Measurements from ENCODE around the gene NOL9.

The NOL9 gene

DNA sequence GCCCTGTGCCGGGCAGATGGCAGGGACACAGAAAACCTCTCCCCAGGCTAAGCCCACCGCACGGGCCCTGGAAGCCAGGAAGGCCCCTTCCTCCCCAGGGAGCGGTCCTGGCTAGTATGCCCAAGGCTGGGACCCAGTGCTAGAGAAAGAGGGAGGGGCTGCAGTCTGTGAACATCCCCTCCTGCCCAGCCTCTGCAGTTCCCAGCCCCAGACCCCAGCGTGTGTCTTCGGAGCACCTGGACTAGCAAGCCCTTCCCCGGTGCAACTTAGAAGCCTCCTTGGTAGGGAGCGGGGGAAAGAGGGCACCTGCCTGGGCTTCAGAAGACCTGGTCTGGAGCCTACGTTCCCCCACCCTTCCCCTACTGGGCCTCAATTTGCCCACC, 64.9 kb downstream of the NOL9 start:
- no peak for DNase-seq (ENCODE audit: low read depth)

DNA sequence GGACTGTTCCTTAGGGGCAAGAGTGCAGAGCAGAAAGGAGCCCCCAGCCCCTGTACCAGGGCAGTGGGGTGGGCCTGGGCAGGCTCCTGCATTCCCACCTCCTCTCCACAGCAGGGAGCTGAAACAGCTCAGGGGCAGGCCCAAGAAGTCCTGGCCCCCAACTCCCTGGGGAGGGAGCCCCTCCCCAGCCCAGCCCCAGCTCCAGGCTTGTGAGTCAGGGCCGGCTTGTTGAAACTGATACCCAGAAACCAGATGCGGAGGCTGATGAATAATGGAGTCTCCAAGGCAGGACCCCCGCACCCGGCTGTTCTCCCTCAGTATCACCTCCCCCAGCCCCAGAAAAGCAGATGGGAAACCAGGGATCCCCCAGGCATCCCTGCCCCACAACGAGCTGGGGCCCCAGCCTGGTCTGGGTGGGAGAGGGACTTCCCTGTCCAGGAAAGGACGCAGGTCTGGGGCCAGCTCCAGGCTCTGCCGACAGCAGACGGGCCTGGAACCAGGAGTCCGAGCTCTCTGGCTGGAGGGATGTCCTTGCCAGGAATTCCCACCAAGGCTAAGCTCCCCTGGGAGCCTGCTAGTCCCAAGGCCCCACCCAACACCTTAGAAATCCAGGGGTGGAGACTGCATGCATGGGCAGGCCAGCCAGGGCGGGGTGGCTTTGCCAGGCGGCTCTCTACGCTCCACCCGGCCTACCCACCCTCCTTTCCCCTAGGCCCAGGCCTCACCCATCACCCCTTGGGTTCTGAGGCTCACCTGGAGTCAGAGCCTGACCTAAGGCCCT, 65.5 kb downstream of the NOL9 start:
- DNase-seq (ENCODE audit: low read depth): no peak

DNA sequence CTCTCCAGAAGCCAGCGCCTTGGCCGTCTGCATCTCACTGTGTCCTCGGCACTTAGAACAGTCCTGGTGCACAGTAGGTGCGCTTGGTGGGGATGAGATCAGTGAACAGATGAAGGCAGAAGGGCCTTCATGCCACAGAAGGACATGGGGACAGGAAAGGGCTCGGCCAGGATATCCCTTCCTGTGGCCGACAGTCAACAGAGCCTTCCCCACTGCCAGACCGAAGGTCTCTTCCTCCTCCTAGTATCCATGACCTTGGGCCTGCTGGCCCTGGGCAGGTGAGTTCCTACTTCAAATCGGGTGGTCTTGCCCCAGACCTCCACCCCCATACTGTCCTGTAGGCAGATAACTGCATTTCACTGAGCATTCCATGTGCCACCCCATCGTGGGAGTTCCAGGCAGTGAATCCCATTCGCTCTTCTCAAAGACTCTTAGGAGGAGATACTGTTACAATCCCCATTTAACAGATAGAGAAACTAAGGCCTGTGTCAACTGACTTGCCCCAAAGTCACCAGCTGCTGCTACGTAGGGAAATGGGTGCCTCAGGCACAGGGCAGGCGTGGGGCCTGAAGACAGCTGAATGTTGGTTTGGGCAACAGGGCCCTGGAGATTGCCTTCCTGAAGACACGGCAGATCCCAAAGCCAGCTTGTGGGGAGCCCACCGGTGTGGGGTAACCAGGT, 66.4 kb downstream of the NOL9 start:
- no peak for DNase-seq (ENCODE audit: low read depth)

DNA sequence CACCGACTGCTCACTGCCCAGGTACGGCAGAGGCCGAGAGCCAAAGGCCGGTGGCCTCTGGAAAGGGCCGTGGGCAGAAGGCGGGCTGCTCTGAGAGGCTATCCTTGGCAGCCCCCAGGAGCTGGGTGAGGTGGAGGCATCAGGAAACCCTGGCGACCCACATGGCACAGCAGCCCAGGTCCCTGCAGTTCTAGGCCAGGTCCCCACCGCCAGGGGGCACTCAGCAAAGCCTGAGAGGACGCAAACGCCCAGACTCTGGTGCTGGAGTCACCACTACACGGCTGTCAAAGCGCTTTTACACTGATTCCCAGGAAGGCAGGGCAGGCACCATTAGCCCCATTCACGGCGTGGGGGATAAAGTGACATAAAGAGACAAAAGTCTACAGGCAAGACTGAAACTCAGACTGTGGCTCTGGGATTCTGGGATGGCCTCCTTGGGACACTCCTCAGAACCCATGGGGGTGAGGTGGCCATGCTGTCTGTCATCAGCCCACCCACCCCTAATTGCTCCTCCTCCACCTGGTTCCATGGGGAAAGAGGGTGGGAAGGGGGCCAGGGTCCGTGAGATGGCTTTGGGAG, 67.8 kb downstream of the NOL9 start:
- DNase-seq (ENCODE audit: low read depth): peak; percentile 91

DNA sequence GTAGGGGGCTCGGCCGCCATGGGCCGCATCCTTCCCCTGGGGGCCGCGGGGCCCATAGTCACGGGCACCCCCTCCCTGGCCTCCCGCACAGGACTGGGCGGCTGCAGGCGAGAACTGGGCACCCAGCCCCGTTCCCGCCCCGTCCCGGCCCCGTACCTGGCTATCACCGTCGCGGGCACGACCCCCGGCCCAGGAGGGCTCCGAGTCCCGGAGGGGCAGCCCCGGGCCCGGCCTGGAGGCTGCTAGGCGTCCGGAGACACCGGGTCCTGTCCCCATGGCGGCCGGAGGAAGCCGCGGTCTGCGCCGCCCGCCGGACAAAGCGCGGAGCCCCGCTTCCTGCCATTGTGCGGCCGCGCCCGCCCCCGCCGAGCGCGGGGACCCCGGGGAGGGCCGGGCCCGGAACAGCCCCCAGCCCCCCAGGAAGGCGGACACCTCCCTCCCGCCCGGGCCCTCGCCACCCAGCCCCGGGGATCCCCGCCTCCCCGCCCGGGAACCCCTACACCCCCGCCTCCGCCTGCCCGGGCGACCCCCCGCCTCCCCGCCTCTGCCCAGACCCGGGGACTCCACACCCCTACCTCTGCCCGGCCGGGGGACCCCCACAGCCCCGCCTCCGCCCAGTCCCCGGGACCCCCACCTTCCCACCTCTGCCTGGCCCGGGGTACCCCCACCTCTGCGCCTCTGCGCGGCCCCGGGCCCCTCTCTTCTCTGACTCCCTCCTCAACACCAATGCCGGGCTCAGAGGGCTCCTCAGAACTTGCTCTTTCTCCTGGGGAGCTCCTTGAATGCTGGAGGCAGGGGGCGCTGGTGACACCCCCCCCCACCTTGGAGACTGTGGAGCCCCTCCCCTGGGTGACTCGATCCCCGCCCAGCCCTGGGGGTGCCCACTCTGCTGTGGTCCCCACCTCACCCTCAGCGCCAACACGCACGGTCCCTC, 68.9 kb downstream of the NOL9 start:
- peak; percentile 44 for DNase-seq (ENCODE audit: low read depth)

DNA sequence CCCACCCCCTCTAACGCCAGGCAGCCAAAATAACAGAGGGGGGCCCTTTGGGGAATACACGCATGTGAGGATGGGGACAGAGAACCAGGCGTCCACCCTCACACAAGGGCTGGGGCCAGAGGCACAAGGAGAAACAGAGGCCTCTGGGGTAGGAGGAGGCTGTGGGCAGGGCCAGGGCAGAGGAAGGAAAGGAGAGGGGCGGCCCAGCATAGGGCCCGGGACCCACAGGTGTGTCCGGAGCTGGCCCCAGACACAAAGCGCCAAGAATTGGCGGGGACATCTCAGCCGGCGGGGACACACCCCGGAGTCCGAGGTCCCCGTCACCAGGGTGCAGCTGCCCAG, 69.5 kb downstream of the NOL9 start:
- no peak for DNase-seq (ENCODE audit: low read depth)

DNA sequence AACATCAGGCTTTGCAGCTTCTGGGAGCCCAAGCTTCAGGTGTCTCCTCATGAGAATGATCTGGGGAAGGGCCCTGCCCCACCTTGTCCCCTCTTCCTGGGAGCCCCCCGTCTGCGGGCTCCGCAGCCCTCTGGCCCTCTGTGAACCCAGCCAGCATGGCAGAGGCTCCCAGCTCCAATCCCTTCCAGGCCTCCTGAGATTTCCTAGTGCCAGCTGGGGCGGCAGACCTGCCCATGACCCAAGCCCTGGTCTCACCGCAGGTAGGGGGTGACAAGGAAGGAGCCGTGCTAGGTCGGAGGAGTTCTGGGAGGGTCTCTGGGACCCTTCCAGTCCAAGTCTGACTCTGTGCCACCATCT, 70.6 kb downstream of the NOL9 start:
- no peak for DNase-seq (ENCODE audit: low read depth)

DNA sequence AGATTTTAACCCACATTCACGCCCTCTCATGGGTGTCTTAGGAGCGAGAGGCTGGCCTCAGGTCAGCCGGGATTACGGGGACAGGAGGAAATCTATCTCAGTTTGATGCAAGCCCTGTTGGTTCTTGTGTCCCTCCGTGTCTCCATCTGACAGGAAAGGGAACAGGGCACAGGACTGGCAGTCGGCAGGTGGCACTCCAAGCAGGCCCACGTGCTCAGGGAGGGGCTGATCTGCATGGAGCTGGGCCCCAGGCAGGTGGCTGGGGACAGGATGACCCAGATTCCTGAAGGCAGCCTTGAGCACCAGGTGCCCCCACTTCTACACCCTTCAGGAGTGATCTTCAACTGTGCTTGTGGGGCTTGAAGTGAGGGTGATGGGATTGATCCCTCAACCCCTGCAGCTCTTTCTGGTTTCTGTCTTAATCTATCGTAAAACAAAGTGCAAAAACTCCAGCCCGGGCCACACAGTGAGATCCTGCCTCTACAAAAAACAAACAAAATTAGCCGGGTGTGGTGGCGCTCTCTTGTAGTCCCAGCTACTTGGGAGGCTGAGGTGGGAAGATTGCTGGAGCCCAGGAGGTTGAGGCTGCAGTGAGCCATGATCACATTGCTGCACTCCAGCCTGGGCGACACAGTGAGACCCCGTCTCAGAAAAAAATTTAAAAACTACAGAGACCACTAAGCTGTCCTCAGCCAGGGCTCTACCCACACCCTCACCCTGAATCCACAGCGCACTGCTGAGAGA, 71.1 kb downstream of the NOL9 start:
- DNase-seq (ENCODE audit: low read depth): no peak

DNA sequence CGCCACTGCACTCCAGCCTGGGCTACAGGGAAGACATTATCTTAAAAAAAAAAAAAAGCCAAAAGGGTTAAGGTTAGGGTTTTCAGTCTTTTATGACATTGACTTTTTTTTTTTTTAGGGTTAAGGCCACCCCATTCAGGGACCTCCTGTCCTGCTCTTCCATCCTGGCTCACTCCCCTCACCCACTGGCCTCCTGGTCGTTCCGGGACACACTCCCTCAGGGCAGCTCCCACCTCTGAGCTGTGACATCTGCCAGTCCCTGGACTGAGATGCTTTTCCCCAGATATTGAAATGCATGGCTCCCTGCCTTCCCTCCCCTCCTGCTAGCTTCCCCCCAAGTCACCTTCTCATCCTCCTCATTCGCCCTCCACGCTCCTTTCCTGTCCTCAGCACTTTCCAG, 72.5 kb downstream of the NOL9 start:
- no peak for DNase-seq (ENCODE audit: low read depth)

DNA sequence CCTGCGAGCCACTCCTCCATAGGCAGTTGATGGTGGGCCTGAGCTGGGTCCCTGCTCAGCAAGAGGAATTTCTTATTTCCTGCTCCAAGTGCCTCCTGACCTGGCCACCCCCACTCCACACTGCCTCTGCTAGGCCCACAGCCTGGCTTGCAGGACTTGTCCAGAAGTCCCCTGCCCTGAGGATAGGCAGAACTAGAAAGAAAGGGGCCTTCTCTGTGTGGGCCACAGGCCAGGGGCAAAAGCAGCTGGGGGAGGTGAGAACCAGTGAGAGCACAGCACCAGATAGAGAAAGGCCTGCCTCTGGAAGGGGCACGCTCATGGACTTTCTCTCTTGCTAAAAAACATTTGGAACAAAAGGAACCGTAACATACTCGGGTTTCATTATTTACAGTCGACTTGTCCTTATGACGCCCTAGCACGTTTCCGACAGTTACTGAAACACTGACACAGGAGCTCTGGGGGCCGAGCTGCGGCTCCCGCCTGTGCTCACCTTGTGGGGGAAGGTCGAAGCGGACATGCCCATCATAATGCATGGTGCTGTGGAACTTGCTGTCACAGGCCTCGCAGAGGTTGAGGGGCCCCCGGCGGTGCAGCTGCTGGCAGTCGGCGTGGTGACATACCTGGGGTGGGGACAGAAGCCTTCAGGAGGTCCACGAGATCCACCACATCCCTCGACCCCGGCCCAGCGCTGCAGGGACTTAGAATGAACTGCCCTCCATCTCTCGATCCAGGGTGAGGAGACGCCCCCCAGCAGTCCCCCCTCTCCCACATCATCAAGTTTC, 77.1 kb downstream of the NOL9 start:
- DNase-seq (ENCODE audit: low read depth): no peak

DNA sequence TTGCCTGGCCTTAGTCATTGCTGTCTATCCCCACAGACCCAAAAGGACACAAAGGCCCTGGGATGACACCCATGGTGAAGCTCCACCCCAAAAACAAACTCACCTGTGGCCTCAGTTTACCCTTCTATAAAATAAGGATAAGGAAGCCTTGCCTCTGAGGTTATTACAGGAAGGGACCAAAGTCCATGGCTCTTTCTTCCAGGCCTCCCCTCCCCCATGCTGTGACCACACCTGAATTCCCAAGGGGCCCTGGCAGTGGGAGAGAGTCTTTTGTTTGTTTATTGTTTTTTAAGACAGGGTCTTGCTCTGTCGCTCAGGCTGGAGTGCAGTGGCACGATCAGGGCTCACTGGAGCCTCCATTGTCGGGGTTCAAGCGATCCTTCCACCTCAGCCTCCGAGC, 77.8 kb downstream of the NOL9 start:
- no peak for DNase-seq (ENCODE audit: low read depth)

DNA sequence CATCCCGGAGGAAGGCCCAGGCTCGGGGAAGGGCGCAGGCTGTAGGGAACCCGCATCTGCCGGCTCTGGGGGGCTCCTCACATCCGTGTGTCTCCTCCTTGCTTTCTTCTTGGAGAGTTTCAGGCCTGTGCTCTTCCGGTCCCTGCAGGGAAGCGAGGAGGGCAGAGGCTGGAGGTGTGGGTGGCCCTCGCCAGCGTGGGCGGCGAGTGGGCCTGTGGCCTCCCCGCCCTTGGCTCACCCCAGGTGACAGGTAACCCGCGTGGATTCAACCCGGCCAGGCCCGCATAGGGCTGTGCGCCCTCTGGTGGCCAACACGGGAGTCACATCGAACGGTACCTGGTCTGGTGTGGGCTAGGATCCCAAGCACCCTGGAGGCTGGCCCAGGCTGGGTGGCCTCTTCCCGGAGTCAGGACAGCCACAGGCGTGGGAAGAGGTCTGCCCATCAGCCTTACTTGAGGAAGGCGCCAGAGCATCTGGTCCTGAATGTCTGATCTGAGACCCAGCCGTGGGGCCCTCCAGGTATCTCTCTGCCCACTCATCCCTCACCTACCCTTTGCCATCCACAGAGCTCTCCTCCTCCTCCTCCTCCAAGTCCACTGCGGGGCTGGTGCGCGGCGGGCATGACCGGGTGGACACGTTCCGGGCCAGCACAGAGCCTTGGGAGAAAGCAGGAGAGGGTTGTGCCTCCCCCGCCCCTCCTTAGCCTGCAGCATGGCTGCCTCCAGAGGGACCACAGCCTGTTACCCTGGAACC, 78.8 kb downstream of the NOL9 start:
- DNase-seq (ENCODE audit: low read depth): peak; percentile 60

DNA sequence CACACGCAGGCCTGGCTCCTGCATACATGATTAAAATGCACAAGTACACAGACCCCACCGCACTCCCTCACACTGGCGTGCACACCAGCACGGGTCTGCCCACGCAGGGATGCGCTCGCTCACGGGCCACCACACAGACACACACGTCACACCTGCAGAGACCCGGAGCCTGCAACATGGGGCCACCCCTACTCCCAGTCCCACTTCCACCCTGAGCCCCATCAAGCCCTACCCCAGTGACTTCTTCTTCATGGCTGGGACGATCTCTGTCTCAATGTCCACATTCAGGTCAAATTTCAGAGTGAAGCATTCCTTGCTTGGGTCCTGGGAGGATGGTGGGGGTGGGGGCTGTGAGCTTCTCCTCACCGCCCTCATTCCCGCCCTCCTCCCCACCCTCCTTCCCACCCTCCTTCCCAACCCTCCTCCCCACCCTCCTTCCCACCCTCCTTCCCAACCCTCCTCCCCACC, 79.5 kb downstream of the NOL9 start:
- no peak for DNase-seq (ENCODE audit: low read depth)

DNA sequence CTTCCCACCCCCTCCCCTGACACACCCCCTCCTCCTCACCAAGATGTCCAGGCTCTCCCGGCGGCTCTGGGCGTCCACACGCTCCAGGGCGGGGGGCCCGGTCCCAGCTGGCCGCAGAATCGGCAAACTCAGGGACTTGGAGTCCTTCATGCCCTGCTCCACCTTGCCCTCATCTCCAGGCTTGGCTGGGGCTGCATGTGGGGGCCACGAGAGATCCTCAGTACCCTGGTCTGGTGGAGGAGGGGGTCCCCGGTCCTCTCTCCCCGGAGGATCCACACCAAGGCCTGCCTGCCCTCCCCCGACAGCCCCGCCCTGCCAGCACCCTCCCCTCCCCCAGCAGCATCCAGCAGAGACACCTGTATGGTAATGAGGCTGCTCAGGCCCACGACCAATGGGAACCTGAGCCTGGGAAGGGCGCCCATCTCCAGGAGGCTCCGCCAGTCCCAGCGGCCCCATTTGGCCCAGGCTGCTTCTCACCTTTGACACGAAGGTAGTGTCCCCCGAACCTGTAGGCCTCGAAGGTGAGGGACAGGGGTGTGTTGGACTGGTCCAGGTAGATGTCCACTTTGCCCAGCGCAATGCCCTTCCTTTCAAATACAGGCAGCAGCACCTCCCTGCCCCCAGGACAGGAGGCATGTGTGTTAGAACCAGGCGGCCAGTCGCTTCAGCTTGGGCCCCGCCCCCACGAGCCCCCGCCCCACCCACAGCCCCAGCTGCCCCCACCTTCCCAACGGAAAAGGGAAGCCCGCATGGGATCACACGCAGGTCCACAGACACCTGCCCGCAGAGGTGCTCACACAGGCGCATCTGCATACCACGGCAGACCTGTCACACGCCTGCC, 80.1 kb downstream of the NOL9 start:
- no peak for DNase-seq (ENCODE audit: low read depth)

DNA sequence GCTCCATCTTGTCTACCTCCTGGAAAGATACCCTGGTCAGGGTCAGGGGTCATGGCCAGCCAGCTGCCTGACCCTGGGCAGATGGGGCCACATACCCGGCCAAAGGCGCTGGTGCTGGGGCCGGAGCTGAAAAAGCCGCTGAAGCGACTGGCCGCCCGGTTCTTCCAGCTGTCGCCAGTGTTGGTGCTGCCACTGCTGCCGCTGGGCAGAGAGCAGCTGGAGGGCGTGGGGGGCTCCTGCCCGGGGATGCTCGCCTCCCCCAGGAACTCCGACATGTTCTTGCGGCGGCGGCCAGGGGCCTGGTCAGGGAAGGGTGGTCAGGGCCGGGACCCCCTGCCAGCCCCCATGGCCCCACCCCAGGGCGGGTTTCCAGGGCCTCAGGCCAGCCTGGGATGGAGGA, 81.2 kb downstream of the NOL9 start:
- no peak for DNase-seq (ENCODE audit: low read depth)

DNA sequence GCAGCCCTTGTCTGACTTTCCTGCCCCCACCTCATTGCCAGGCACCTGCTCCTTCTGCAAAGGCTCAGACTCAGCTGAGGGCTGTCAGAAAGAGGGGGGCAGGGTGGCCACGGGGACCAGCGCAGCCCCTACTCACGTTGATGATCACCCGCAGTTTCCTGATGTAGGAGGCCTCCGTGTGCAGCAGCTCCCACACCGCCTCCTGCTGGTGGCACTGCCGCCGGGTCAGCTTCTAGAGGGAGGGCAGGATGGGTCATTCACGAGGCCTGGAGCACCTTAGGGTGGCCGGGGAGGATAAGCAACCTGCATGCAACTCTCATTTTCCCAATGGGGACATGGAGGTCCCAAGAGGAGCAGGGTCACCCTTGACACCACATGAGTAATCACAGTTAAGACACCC, 81.9 kb downstream of the NOL9 start:
- no peak for DNase-seq (ENCODE audit: low read depth)

DNA sequence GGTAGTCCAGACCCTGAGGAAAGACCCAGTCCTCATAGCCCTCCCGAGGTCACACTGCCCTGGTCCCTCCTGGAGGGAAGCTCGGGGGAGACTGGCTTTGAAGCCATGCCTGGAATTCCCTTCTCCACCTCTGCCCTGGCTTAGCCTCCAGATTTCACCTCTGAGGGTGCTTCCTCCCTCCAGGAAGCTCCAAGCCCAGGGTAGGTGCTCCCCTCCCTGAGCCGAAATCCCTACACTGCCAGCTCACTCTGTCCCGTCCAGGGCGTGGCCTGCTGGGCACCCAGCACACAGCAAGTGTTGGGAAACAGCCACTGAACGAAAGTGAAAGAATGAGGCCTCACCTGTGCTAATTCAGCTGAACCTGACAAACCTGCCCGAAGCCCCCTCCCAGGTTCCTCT, 82.3 kb downstream of the NOL9 start:
- no peak for DNase-seq (ENCODE audit: low read depth)

Data from ELR (cell line).